SK-N-SH (cell line): ENCODE measurements around the gene MID1IP1. TPM values are rescaled to one million over a fixed set of nuclear protein-coding genes. Genes with fewer than 3 reads are reported as not detected.

ENCODE experiments used
- CTCF ChIA-PET: fragments of 300-600, 350-600 bp; formaldehyde crosslinking; extraction: SDS; loops from one replicate; lab custom pipeline; 2021; lab: Yijun Ruan, JAX
- POLR2A ChIA-PET: fragments of 350-600 bp; sonication (Branson Sonifier 250); formaldehyde crosslinking; extraction: SDS; loops from one replicate; lab custom pipeline; 2020; ENCODE audit warnings: antibody characterized with exemption, inconsistent platforms; lab: Yijun Ruan, JAX
- DNase-seq: peaks from one replicate; pipeline ENCODE4 v3.0.0; 2012
- H2AFZ ChIP-seq: fragments of 200-600 bp; sonication (generic); 2 replicates; pipeline ENCODE4 v1.8.1; 2016; ENCODE audit warnings: antibody characterized with exemption, mild to moderate bottlenecking, low read depth
- H3F3A ChIP-seq: fragments of 200-600 bp; sonication (generic); replicated peaks from 2 replicates; pipeline ENCODE3; 2016; ENCODE audit warnings: antibody characterized with exemption, mild to moderate bottlenecking; ENCODE audit not compliant: insufficient read depth
- H3K27ac ChIP-seq, 2 experiments: fragments of 200-500 bp in 1 of 2; fragments of 200-600 bp in 1 of 2; sonication (Bioruptor generic) in 1 of 2; sonication (generic), shearing (Covaris generic) in 1 of 2; 2 replicates each; pipeline versions ENCODE4 v1.5.1 to v1.6.1; 2014 to 2016; ENCODE audit warnings: low read depth in 2 of 2, inconsistent platforms in 1 of 2, low read length in 1 of 2, mild to moderate bottlenecking in 1 of 2, mixed read lengths in 1 of 2
- H3K27me3 ChIP-seq: fragments of 200-600 bp; sonication (generic), shearing (Covaris generic); 2 replicates; pipeline ENCODE4 v1.6.1; 2016; ENCODE audit warnings: mixed run types; ENCODE audit not compliant: insufficient read depth
- H3K36me3 ChIP-seq, 2 experiments: fragments of 200-500 bp in 1 of 2; fragments of 200-600 bp in 1 of 2; sonication (Bioruptor generic) in 1 of 2; sonication (generic) in 1 of 2; replicated peaks in 1 of 2; 2 replicates each; pipeline versions ENCODE3 to v1.5.1; 2014 to 2016; ENCODE audit warnings: low read length in 1 of 2, mild to moderate bottlenecking in 1 of 2; ENCODE audit not compliant: insufficient read depth in 2 of 2, control insufficient read depth in 1 of 2
- H3K4me1 ChIP-seq, 2 experiments: fragments of 200-500 bp in 1 of 2; fragments of 200-600 bp in 1 of 2; sonication (Bioruptor generic) in 1 of 2; sonication (generic), shearing (Covaris generic) in 1 of 2; 2 replicates each; pipeline versions ENCODE4 v1.5.1 to v1.6.1; 2014 to 2016; ENCODE audit warnings: low read depth in 1 of 2, low read length in 1 of 2, mixed run types in 1 of 2; ENCODE audit not compliant: insufficient read depth in 2 of 2, control insufficient read depth in 1 of 2
- H3K4me2 ChIP-seq: fragments of 200-600 bp; sonication (generic), shearing (Covaris generic); 2 replicates; pipeline ENCODE4 v1.6.1; 2017; ENCODE audit warnings: mixed run types
- H3K4me3 ChIP-seq, 2 experiments: fragments of 200-500 bp in 1 of 2; fragments of 200-600 bp in 1 of 2; sonication (Bioruptor generic) in 1 of 2; sonication (generic), shearing (Covaris generic) in 1 of 2; 2 replicates each; pipeline versions ENCODE4 v1.5.1 to v1.8.1; 2014 to 2016; ENCODE audit warnings: low read depth in 2 of 2, inconsistent platforms in 1 of 2, low read length in 1 of 2, mild to moderate bottlenecking in 1 of 2, mixed read lengths in 1 of 2, moderate library complexity in 1 of 2
- H3K79me2 ChIP-seq: fragments of 200-600 bp; sonication (generic); 2 replicates; pipeline ENCODE4 v1.8.1; 2017; ENCODE audit warnings: mild to moderate bottlenecking; ENCODE audit not compliant: insufficient read depth
- H3K9ac ChIP-seq: fragments of 200-600 bp; sonication (generic); 2 replicates; pipeline ENCODE4 v1.6.1; 2017; ENCODE audit warnings: mixed run types
- H3K9me2 ChIP-seq: fragments of 200-600 bp; sonication (generic); 2 replicates; pipeline ENCODE4 v1.6.1; 2017; ENCODE audit warnings: mixed run types
- H3K9me3 ChIP-seq: fragments of 200-600 bp; sonication (generic); 2 replicates; pipeline ENCODE4 v1.6.1; 2017; ENCODE audit warnings: mixed run types, mild to moderate bottlenecking, moderate library complexity
- H4K20me1 ChIP-seq: fragments of 200-600 bp; sonication (generic); 2 replicates; pipeline ENCODE4 v1.6.1; 2017; ENCODE audit warnings: mild to moderate bottlenecking, mixed run types; ENCODE audit not compliant: insufficient read depth
- CHD2 ChIP-seq: fragments of 150-350 bp; IDR thresholded peaks from 2 replicates; pipeline ENCODE4 v1.6.1; 2018; ENCODE audit warnings: low read length; ENCODE audit not compliant: partially characterized antibody
- EP300 ChIP-seq, 2 experiments: IDR thresholded peaks; 2 replicates each; pipeline versions ENCODE4 v1.4.0 to v1.6.1; 2012; ENCODE audit warnings: borderline replicate concordance in 1 of 2, low read depth in 1 of 2, low read length in 1 of 2
- EZH2phosphoT487 ChIP-seq: fragments of 200-600 bp; sonication (generic); IDR thresholded peaks from 2 replicates; pipeline ENCODE4 v1.6.1; 2017; ENCODE audit warnings: low read depth, mixed run types, mild to moderate bottlenecking, antibody characterized with exemption, moderate library complexity, borderline replicate concordance
- FOSL2 ChIP-seq: IDR thresholded peaks from 2 replicates; pipeline ENCODE4 v1.4.0; 2012; ENCODE audit warnings: low read depth, mild to moderate bottlenecking, moderate library complexity, borderline replicate concordance
- FOXM1 ChIP-seq: IDR thresholded peaks from 2 replicates; pipeline ENCODE4 v1.4.0; 2012; ENCODE audit warnings: low read depth, mild to moderate bottlenecking
- GABPA ChIP-seq: IDR thresholded peaks from 2 replicates; pipeline ENCODE4 v1.4.0; 2012; ENCODE audit warnings: low read depth, mild to moderate bottlenecking
- GATA2 ChIP-seq: sonication (generic); formaldehyde crosslinking; IDR thresholded peaks from 2 replicates; pipeline ENCODE4 v1.5.0; 2020; ENCODE audit warnings: mild to moderate bottlenecking, missing genetic modification reagents
- JUND ChIP-seq: IDR thresholded peaks from 2 replicates; pipeline ENCODE4 v1.4.0; 2012
- MEF2A ChIP-seq: IDR thresholded peaks from 2 replicates; pipeline ENCODE4 v1.4.0; 2012; ENCODE audit warnings: low read depth, borderline replicate concordance
- MXI1 ChIP-seq: IDR thresholded peaks from 2 replicates; pipeline ENCODE4 v1.6.1; 2012; ENCODE audit warnings: mild to moderate bottlenecking, low read depth, low read length, improper control_type of control experiment
- PBX3 ChIP-seq: IDR thresholded peaks from 2 replicates; pipeline ENCODE4; 2012
- RFX5 ChIP-seq: IDR thresholded peaks from 2 replicates; pipeline ENCODE4 v1.6.1; 2012; ENCODE audit warnings: mild to moderate bottlenecking, improper control_type of control experiment, low read length
- SIN3A ChIP-seq: IDR thresholded peaks from 2 replicates; pipeline ENCODE4 v1.6.1; 2012; ENCODE audit warnings: low read depth, mild to moderate bottlenecking, low read length, moderate library complexity, borderline replicate concordance
- SMC3 ChIP-seq: IDR thresholded peaks from 2 replicates; pipeline ENCODE4 v1.6.1; 2012; ENCODE audit warnings: low read depth, low read length, improper control_type of control experiment
- TAF1 ChIP-seq: IDR thresholded peaks from 2 replicates; pipeline ENCODE4 v1.6.1; 2012; ENCODE audit warnings: low read depth, mild to moderate bottlenecking, low read length, moderate library complexity, borderline replicate concordance
- TCF12 ChIP-seq: IDR thresholded peaks from 2 replicates; pipeline ENCODE4 v1.4.0; 2012
- TEAD4 ChIP-seq: IDR thresholded peaks from 2 replicates; pipeline ENCODE4 v1.4.0; 2012; ENCODE audit warnings: mild to moderate bottlenecking, borderline replicate concordance; ENCODE audit not compliant: insufficient read depth
- USF2 ChIP-seq: fragments of 150-350 bp; IDR thresholded peaks from 2 replicates; pipeline ENCODE4 v1.6.1; 2017; ENCODE audit warnings: antibody characterized with exemption, low read length, low read depth, borderline replicate concordance
- ZBTB33 ChIP-seq: IDR thresholded peaks from 2 replicates; pipeline ENCODE4 v1.4.0; 2012; ENCODE audit warnings: low read depth, borderline replicate concordance
- WGBS: methylation state at CpG from one replicate; pipeline ENCODE4 v1.1.6; 2017; ENCODE audit warnings: low lambda C conversion rate; 5-methylcytosine and 5-hydroxymethylcytosine counted together
- polyA plus RNA-seq, 3 experiments: library from polyadenylated mRNA; depleted of rRNA; stranded (reverse); fragments of >200 nt; gene quantifications; 2 replicates each; pipeline ENCODE4 v1.2.3, GENCODE V29; 2012

The MID1IP1 gene
- polyA plus RNA-seq, 1 of the 3 experiments (the other 2 are of a cell fraction): 35.4 TPM

- Histone ChIP-seq H3K9me3 (no peaks in the 10 kb centered on the region), H3K27me3 (no peaks in the 10 kb centered on the region; the same call in 1 of the 2 replicates), H3K79me2 (no peaks in the 10 kb centered on the region), H3K4me3 (no peak overlapping the region), H3K36me3 (no peaks in the 10 kb centered on the region), H3K9ac (no peak overlapping the region), H3K4me2 (no peak overlapping the region), H3K4me1 (no peaks in the 10 kb centered on the region; a peak in 1 of 4 replicates), H3K9me2 (no peaks in the 10 kb centered on the region), H3F3A (no peaks in the 10 kb centered on the region), H2AFZ (no peak overlapping the region), H3K27ac (no peak overlapping the region), H4K20me1 (0 out of 2 replicates have a peak, but pooled peaks cover 4% of the 10 kb centered on the region)
- POLR2A ChIA-PET: no interaction called here
- WGBS: 28% methylated on average over 4 of the region's 10 CpGs
- CTCF ChIA-PET: no interaction called here
- TF ChIP-seq CHD2 (no peak), TCF12 (no peak), SIN3A (no peak), TAF1 (no peak), MEF2A (no peak), USF2 (no peak), GATA2 (CRISPR knock-in tag) (no peak), GABPA (no peak), EZH2phosphoT487 (no peak), TEAD4 (no peak), JUND (no peak), MXI1 (no peak), FOSL2 (no peak), EP300 (IDR thresholded peaks at IDR 0.05; ENCODE audit: borderline replicate concordance in 1 of 2, low read depth in 1 of 2, low read length in 1 of 2) (no peak), FOXM1 (no peak), PBX3 (no peak), ZBTB33 (no peak), SMC3 (no peak), RFX5 (no peak)
- no peak for DNase-seq
These were observed 31.1 kb upstream of the MID1IP1 start for GRCh38 chrX:38770152-38770551.
